ENCODE results near the gene EML1.

- no peak for TF ChIP-seq CTCF (IDR thresholded peaks at IDR 0.05)
- no peak for TF ChIP-seq POLR2A (IDR thresholded peaks at IDR 0.05)
Observed at GRCh38 chr14:99865408-99865807, 72.2 kb downstream of the EML1 start.
